ENCODE results near the gene HOXD1.

HOXD1 gene

GRCh38 chr2:176178757-176179295 is 9.6 kb upstream of the HOXD1 start:
- no peaks in the 10 kb centered on the region for H3K9me3 ChIP-seq (ENCODE audit: low read depth, low read length)
- H3K4me3 ChIP-seq: no peak overlapping the region
- no peak overlapping the region for H3K9ac ChIP-seq (ENCODE audit: insufficient read length)
- TF ChIP-seq POLR2AphosphoS5 (IDR thresholded peaks at IDR 0.05; ENCODE audit: borderline replicate concordance, low read depth, low read length) (no peak), FOXP2 (optimal IDR thresholded peaks at IDR 0.05; ENCODE audit: control extremely low read depth, extremely low read length, insufficient read depth) (no peak), EZH2 (IDR thresholded peaks at IDR 0.05) (no peak)
- DNase-seq (ENCODE audit: low read depth, low spot score): no peak
- no peaks in the 10 kb centered on the region for H3K36me3 ChIP-seq (ENCODE audit: insufficient read depth, low read length)
- no peak overlapping the region for H3K27ac ChIP-seq

GRCh38 chr2:176181551-176181950 is 6.9 kb upstream of the HOXD1 start:
- Histone ChIP-seq H3K9me3 (ENCODE audit: low read depth, low read length) (no peaks in the 10 kb centered on the region), H3K36me3 (ENCODE audit: insufficient read depth, low read length) (no peaks in the 10 kb centered on the region), H3K4me3 (no peak overlapping the region), H3K9ac (ENCODE audit: insufficient read length) (no peak overlapping the region), H3K27ac (no peak overlapping the region)
- TF ChIP-seq POLR2AphosphoS5 (IDR thresholded peaks at IDR 0.05; ENCODE audit: borderline replicate concordance, low read depth, low read length) (no peak), FOXP2 (optimal IDR thresholded peaks at IDR 0.05; ENCODE audit: control extremely low read depth, extremely low read length, insufficient read depth) (no peak), EZH2 (IDR thresholded peaks at IDR 0.05) (no peak)
- DNase-seq (ENCODE audit: low read depth, low spot score): no peak

GRCh38 chr2:176182671-176183070 is 5.8 kb upstream of the HOXD1 start:
- TF ChIP-seq EZH2 (IDR thresholded peaks at IDR 0.05) (no peak), POLR2AphosphoS5 (IDR thresholded peaks at IDR 0.05; ENCODE audit: borderline replicate concordance, low read depth, low read length) (no peak), FOXP2 (optimal IDR thresholded peaks at IDR 0.05; ENCODE audit: control extremely low read depth, extremely low read length, insufficient read depth) (no peak)
- Histone ChIP-seq H3K27ac (no peak overlapping the region), H3K9ac (ENCODE audit: insufficient read length) (no peak overlapping the region), H3K4me3 (no peak overlapping the region), H3K36me3 (ENCODE audit: insufficient read depth, low read length) (no peaks in the 10 kb centered on the region), H3K9me3 (ENCODE audit: low read depth, low read length) (no peaks in the 10 kb centered on the region)
- DNase-seq (ENCODE audit: low read depth, low spot score): no peak

- Histone ChIP-seq H3K27ac (no peak overlapping the region), H3K36me3 (ENCODE audit: insufficient read depth, low read length) (no peaks in the 10 kb centered on the region), H3K9me3 (ENCODE audit: low read depth, low read length) (no peaks in the 10 kb centered on the region), H3K4me3 (no peak overlapping the region), H3K9ac (ENCODE audit: insufficient read length) (no peak overlapping the region)
- TF ChIP-seq FOXP2 (optimal IDR thresholded peaks at IDR 0.05; ENCODE audit: control extremely low read depth, extremely low read length, insufficient read depth): no peak
- TF ChIP-seq POLR2AphosphoS5 (IDR thresholded peaks at IDR 0.05; ENCODE audit: borderline replicate concordance, low read depth, low read length): no peak
- no peak for TF ChIP-seq EZH2 (IDR thresholded peaks at IDR 0.05)
- no peak for DNase-seq (ENCODE audit: low read depth, low spot score)
Measured at GRCh38 chr2:176184749-176185148, 3.7 kb upstream of the HOXD1 start.

- H3K9me3 ChIP-seq (ENCODE audit: low read depth, low read length): no peaks in the 10 kb centered on the region
- TF ChIP-seq EZH2 (IDR thresholded peaks at IDR 0.05) (no peak), POLR2AphosphoS5 (IDR thresholded peaks at IDR 0.05; ENCODE audit: borderline replicate concordance, low read depth, low read length) (no peak), FOXP2 (optimal IDR thresholded peaks at IDR 0.05; ENCODE audit: control extremely low read depth, extremely low read length, insufficient read depth) (no peak)
- H3K9ac ChIP-seq (ENCODE audit: insufficient read length): no peak overlapping the region
Measured at GRCh38 chr2:176186024-176186423, 2.4 kb upstream of the HOXD1 start.

GRCh38 chr2:176187200-176187898 is 1.1 kb upstream of the HOXD1 start:
- Histone ChIP-seq H3K9ac (ENCODE audit: insufficient read length) (peak overlapping the region; percentile 48), H3K36me3 (ENCODE audit: insufficient read depth, low read length) (no peaks in the 10 kb centered on the region), H3K9me3 (ENCODE audit: low read depth, low read length) (no peaks in the 10 kb centered on the region), H3K4me3 (peak overlapping the region; percentile 89), H3K27ac (no peak overlapping the region)
- TF ChIP-seq EZH2 (IDR thresholded peaks at IDR 0.05) (no peak), FOXP2 (optimal IDR thresholded peaks at IDR 0.05; ENCODE audit: control extremely low read depth, extremely low read length, insufficient read depth) (no peak), POLR2AphosphoS5 (IDR thresholded peaks at IDR 0.05; ENCODE audit: borderline replicate concordance, low read depth, low read length) (no peak)
- DNase-seq (ENCODE audit: low read depth, low spot score): no peak

More at GRCh38 chr2:176186024-176186423, 2.4 kb upstream of the HOXD1 start:
- no peaks in the 10 kb centered on the region for H3K36me3 ChIP-seq (ENCODE audit: insufficient read depth, low read length)
- no peak for DNase-seq (ENCODE audit: low read depth, low spot score)
- H3K27ac ChIP-seq: no peak overlapping the region
- no peak overlapping the region for H3K4me3 ChIP-seq

GRCh38 chr2:176188774-176189680 is 559 bp downstream of the HOXD1 start:
- no peaks in the 10 kb centered on the region for H3K36me3 ChIP-seq (ENCODE audit: insufficient read depth, low read length)
- no peak overlapping the region for H3K9ac ChIP-seq (ENCODE audit: insufficient read length)
- TF ChIP-seq FOXP2 (optimal IDR thresholded peaks at IDR 0.05; ENCODE audit: control extremely low read depth, extremely low read length, insufficient read depth) (no peak), POLR2AphosphoS5 (IDR thresholded peaks at IDR 0.05; ENCODE audit: borderline replicate concordance, low read depth, low read length) (no peak)
- no peak overlapping the region for H3K27ac ChIP-seq
- H3K9me3 ChIP-seq (ENCODE audit: low read depth, low read length): no peaks in the 10 kb centered on the region
- peak overlapping the region; percentile 89 for H3K4me3 ChIP-seq
- no peak for DNase-seq (ENCODE audit: low read depth, low spot score)

Measured in SK-N-MC (cell line).